ENCODE data around the gene CDC42BPA.

The CDC42BPA gene

DNA sequence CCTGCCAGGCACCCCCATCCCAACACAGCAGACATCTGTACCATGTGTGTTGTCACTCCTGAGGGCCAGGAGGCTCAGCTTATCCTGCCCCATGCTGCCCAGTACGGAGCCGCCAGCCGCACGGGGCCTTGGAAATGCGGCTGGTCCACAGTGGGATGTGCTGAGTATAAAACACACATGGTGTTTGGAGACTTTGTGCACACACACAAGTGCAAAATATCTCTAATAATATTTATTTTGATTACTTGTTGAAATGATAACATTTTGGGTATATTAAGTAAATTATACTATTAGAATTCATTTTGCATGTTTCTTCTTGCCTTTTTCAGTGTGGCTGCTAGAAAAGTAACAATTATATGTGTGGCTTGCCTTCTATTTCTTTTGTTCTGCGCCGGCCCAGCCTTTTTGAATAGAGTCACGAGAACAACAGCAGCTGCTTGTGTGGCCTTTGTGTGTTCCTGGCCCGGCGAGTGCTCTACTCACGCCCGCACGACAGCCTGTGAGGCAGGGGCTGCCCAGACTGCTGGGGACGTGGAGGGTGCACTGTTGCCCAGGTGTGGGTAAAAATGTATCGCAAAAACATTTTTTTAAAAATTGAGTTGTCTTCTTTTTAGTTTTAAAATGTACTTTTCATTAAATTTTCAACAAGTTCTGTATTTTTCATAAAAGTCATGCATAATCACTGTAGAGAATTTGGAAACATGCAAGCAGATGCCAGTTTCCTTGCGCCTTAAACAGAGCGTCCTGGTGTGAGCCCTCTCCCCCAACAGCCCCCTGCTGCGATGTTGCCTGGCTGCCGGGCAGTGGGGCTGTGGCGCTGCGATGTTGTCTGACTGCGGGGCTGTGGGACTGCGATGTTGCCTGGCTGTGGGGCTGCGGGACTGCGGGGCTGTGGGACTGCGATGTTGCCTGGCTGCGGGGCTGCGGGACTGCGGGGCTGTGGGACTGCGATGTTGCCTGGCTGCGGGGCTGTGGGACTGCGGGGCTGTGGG lies 342.7 kb downstream of the CDC42BPA start:
- TF ChIP-seq PKNOX1 (IDR thresholded peaks at IDR 0.05) (no peak), BHLHE40 (IDR thresholded peaks at IDR 0.05; ENCODE audit: borderline replicate concordance) (no peak), LEF1 (IDR thresholded peaks at IDR 0.05; ENCODE audit: borderline replicate concordance) (no peak), ARNT (IDR thresholded peaks at IDR 0.05) (no peak), NFRKB (IDR thresholded peaks at IDR 0.05) (no peak), HDGF (IDR thresholded peaks at IDR 0.05; ENCODE audit: borderline replicate concordance) (no peak), CTBP1 (IDR thresholded peaks at IDR 0.05; ENCODE audit: borderline replicate concordance) (no peak), FOXK2 (IDR thresholded peaks at IDR 0.05) (no peak), ELF4 (IDR thresholded peaks at IDR 0.05) (no peak)
- POLR2A ChIA-PET, result no interaction called here
- CTCF ChIA-PET, result interaction anchor here (1.2 kb wide), 1 partner anchor 325 kb away, joined by 3 read pairs; no protein-coding TSS in a partner anchor
- DNase-seq (ENCODE audit: extremely low spot score), result no peak

- TF ChIP-seq SUZ12 (IDR thresholded peaks at IDR 0.05), result no peak
- no peak for TF ChIP-seq NFRKB (IDR thresholded peaks at IDR 0.05)
- no peak for TF ChIP-seq FOXM1 (IDR thresholded peaks at IDR 0.05; ENCODE audit: borderline replicate concordance)
- no peak for TF ChIP-seq L3MBTL2 (conservative IDR thresholded peaks at IDR 0.05)
- TF ChIP-seq LEF1 (IDR thresholded peaks at IDR 0.05; ENCODE audit: borderline replicate concordance), result no peak
- TF ChIP-seq FOXK2 (IDR thresholded peaks at IDR 0.05), result no peak
- POLR2A ChIA-PET, result no interaction called here
- CTCF ChIA-PET, result interaction anchor here (1.2 kb wide), 2 partner anchors 29 to 324 kb away, joined by 3 to 4 read pairs; no protein-coding TSS in a partner anchor
- DNase-seq (ENCODE audit: extremely low spot score), result no peak
These were observed 343.6 kb downstream of the CDC42BPA start for GRCh38 chr1:226974544-226975258.

GRCh38 chr1:226973898-226974543 lies 344.3 kb downstream of the CDC42BPA start:
- CTCF ChIA-PET, result interaction anchor here (1.2 kb wide), 2 partner anchors 29 to 324 kb away, joined by 3 to 4 read pairs; no protein-coding TSS in a partner anchor

GRCh38 chr1:226973371-226973897 lies 344.9 kb downstream of the CDC42BPA start:
- POLR2A ChIA-PET, result no interaction called here
- no peak for DNase-seq (ENCODE audit: extremely low spot score)
- CTCF ChIA-PET, result interaction anchor here (1.2 kb wide), 1 partner anchor 28 kb away, joined by 4 read pairs; no protein-coding TSS in a partner anchor
- TF ChIP-seq TARDBP (IDR thresholded peaks at IDR 0.05), result no peak
- TF ChIP-seq CTBP1 (IDR thresholded peaks at IDR 0.05; ENCODE audit: borderline replicate concordance), result no peak
- no peak for TF ChIP-seq L3MBTL2 (conservative IDR thresholded peaks at IDR 0.05)
- no peak for TF ChIP-seq SP1 (IDR thresholded peaks at IDR 0.05)
- no peak for TF ChIP-seq ZNF384 (IDR thresholded peaks at IDR 0.05)

More at GRCh38 chr1:226973898-226974543, 344.3 kb downstream of the CDC42BPA start:
- no peak for DNase-seq (ENCODE audit: extremely low spot score)
- POLR2A ChIA-PET, result no interaction called here
- TF ChIP-seq FOXK2 (IDR thresholded peaks at IDR 0.05), result no peak
- TF ChIP-seq SUZ12 (IDR thresholded peaks at IDR 0.05), result no peak
- TF ChIP-seq HDGF (IDR thresholded peaks at IDR 0.05; ENCODE audit: borderline replicate concordance), result no peak
- no peak for TF ChIP-seq FOXM1 (IDR thresholded peaks at IDR 0.05; ENCODE audit: borderline replicate concordance)
- no peak for TF ChIP-seq PKNOX1 (IDR thresholded peaks at IDR 0.05)
- no peak for TF ChIP-seq L3MBTL2 (conservative IDR thresholded peaks at IDR 0.05)
- no peak for TF ChIP-seq FOXA1 (IDR thresholded peaks at IDR 0.05)
- no peak for TF ChIP-seq CTBP1 (IDR thresholded peaks at IDR 0.05; ENCODE audit: borderline replicate concordance)
- no peak for TF ChIP-seq LEF1 (IDR thresholded peaks at IDR 0.05; ENCODE audit: borderline replicate concordance)
- no peak for TF ChIP-seq NFRKB (IDR thresholded peaks at IDR 0.05)
- no peak for TF ChIP-seq BHLHE40 (IDR thresholded peaks at IDR 0.05; ENCODE audit: borderline replicate concordance)
- TF ChIP-seq ARNT (IDR thresholded peaks at IDR 0.05), result no peak

DNA sequence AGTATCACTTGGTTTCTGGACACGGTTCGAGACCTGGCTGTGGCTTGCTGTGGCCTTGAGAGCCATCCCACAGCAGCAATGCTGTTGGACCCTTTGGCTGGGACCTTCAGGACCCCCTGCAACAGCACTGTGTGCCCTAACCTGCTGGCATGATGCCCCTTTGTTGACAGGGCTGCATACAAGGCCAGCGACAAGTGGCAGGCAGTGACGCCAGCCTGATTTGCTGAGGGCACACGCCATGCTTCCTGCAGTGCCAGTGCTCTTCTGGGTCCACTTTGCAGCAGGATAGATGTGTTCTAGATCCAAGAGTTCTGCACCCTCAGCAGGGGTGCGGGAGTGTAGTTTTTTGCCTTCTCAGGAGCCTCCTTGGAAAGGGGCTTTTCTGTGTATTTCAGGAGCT lies 345.4 kb downstream of the CDC42BPA start:
- TF ChIP-seq SUZ12 (IDR thresholded peaks at IDR 0.05) (no peak), HDGF (IDR thresholded peaks at IDR 0.05; ENCODE audit: borderline replicate concordance) (0 out of 2 replicates have a peak, but pooled peaks have one; percentile 9)
- ChIA-PET POLR2A (no interaction called here), CTCF (no interaction called here)

DNA sequence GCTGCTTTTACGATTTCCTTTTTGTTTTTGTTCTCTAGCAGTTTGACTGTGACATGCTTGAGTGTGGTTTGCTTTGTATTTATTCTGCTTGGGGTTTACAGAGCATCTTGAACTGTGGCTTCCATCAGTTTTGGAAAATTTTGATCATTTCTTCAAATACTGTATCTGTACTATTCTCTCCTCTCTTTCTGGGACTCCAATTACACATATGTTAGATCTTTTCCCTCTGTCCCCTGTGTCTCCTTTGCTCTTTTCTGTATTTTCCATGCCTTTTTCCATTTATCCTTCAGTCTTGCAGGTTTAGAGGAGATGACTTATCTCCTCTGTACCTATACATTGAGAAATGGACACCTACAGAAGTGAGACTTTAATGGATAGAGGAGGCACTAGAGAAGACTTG lies 346.5 kb downstream of the CDC42BPA start:
- ChIA-PET CTCF (no interaction called here), POLR2A (no interaction called here)
- no peak for DNase-seq (ENCODE audit: extremely low spot score)
- TF ChIP-seq HDGF (IDR thresholded peaks at IDR 0.05; ENCODE audit: borderline replicate concordance) (no peak), FOXA1 (IDR thresholded peaks at IDR 0.05) (no peak), ELF4 (IDR thresholded peaks at IDR 0.05) (no peak), PKNOX1 (IDR thresholded peaks at IDR 0.05) (no peak), FOXK2 (IDR thresholded peaks at IDR 0.05) (no peak), TARDBP (IDR thresholded peaks at IDR 0.05) (no peak), SUZ12 (IDR thresholded peaks at IDR 0.05) (no peak), ARNT (IDR thresholded peaks at IDR 0.05) (no peak), CTBP1 (IDR thresholded peaks at IDR 0.05; ENCODE audit: borderline replicate concordance) (no peak)

More for the DNA sequence above, 345.4 kb downstream of the CDC42BPA start:
- no peak for DNase-seq (ENCODE audit: extremely low spot score)
